Dedifferentiated amniotic fluid mesenchymal stem cell (primary cell): Measurements from ENCODE around the gene MAP4K2.

ENCODE experiments used
- DNase-seq: peaks from one replicate; pipeline ENCODE4 v3.0.0-alpha.2; 2016; ENCODE audit errors: extremely low spot score

Gene MAP4K2

GRCh38 chr11:64792482-64792881 is 10.5 kb downstream of the MAP4K2 start:
- no peak for DNase-seq

- no peak for DNase-seq
Measured at GRCh38 chr11:64791781-64792291, 11.2 kb downstream of the MAP4K2 start.

- no peak for DNase-seq
Measured at GRCh38 chr11:64790205-64791095, 12.6 kb downstream of the MAP4K2 start.

GRCh38 chr11:64789331-64790204 is 13.4 kb downstream of the MAP4K2 start:
- no peak for DNase-seq

GRCh38 chr11:64788321-64789215 is 14.4 kb downstream of the MAP4K2 start:
- no peak for DNase-seq

GRCh38 chr11:64787526-64788320 is 15.3 kb downstream of the MAP4K2 start:
- no peak for DNase-seq

- no peak for DNase-seq
Measured at GRCh38 chr11:64786308-64786707, 16.7 kb downstream of the MAP4K2 start.

GRCh38 chr11:64784813-64785581 is 18.0 kb downstream of the MAP4K2 start:
- no peak for DNase-seq

GRCh38 chr11:64778473-64779298 is 24.3 kb downstream of the MAP4K2 start, which contains the start of gene SF1:
TSS of gene SF1 (minus strand) at chr11:64778542. CDS start at chr11:64778392, 150 bp downstream.
- DNase-seq, result peak; percentile 100

- DNase-seq, result no peak
Measured at GRCh38 chr11:64778223-64778472, 24.9 kb downstream of the MAP4K2 start.

GRCh38 chr11:64777449-64778222 is 25.4 kb downstream of the MAP4K2 start:
- peak; percentile 63 for DNase-seq

- no peak for DNase-seq
Measured at GRCh38 chr11:64776875-64777274, 26.1 kb downstream of the MAP4K2 start.

- no peak for DNase-seq
Measured at GRCh38 chr11:64776425-64776824, 26.6 kb downstream of the MAP4K2 start.

- no peak for DNase-seq
Measured at GRCh38 chr11:64774144-64774543, 28.9 kb downstream of the MAP4K2 start.

- DNase-seq, result no peak
Measured at GRCh38 chr11:64772303-64773018, 30.6 kb downstream of the MAP4K2 start.

GRCh38 chr11:64771861-64772260 is 31.2 kb downstream of the MAP4K2 start:
- DNase-seq, result no peak

- no peak for DNase-seq
Measured at GRCh38 chr11:64770120-64770519, 32.9 kb downstream of the MAP4K2 start.

GRCh38 chr11:64769283-64769682 is 33.7 kb downstream of the MAP4K2 start:
- no peak for DNase-seq
